Measurements from ENCODE around the gene PPP2R5C.

PPP2R5C gene

DNA sequence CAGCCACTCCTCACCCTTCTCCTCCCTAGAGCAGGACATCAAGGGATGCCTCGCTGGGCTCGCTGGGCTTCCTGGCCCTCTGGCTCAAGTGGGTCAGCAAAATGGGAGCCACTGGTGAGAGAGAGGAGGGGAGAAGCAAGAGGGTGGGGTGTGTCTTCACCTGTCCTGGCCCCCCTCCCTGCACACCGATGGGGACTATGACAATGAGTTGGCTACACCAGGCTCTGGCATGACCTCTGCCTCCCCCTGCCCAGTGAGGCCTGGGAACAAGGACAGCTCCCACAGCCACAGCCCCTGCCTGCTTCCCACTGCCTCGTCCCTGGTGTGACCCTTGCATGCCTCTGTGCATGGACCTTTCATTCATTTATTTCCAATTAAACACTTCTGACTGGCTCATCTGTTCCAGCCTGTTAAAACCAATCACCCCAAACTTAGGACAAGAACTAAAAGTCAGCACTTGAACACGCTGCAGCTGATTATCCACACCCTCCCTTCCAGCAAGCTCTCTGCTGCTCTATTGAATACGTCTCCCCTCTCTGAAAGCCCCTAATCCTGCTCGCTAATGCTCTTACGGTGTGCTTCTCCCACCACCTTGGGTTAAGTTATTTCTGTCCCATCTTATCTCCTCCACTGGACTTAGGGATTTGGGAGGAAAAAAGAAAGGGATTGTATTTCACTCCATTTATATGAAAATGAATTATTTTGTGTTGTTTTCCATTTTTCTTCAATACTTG is 5.8 kb upstream of the PPP2R5C start:
- no peak for DNase-seq (ENCODE audit: low read depth)

DNA sequence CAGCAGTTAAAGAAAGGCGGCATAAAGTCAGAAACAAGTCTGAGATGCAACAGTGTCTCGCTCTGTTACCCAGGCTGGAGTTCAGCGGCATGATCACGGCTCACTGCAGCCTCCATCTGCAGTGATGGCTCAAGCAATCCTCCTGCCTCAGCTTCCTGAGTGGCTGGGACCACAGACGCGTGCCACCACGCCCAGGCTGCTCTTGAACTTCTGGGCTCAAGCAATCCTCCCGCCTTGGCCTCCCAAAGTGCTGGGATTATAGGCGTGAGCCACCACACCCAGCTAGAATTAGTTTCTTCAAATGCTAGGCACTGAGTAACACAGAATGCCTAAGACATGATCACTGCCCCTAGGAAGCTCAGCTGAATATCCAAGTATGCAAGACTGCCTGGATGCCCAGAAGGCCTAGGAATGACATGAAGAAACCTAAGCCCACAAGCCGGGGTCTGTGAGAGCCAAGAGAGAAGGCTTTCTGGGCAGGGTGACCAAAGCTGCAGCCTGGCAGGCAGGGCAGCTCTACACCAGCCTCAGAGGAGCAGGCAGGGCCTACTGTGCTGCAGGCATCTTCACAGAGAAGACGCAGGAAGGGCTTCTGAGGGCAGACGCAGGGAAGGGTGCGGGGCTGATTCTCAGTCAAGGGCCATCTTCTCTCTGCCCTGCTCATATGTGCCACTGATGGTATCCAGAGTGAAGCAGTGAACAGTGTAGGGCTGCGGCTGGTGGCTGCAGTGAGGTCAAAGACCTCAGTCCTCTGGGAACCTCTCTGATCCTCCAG is 4.3 kb upstream of the PPP2R5C start:
- no peak for DNase-seq (ENCODE audit: low read depth)

DNA sequence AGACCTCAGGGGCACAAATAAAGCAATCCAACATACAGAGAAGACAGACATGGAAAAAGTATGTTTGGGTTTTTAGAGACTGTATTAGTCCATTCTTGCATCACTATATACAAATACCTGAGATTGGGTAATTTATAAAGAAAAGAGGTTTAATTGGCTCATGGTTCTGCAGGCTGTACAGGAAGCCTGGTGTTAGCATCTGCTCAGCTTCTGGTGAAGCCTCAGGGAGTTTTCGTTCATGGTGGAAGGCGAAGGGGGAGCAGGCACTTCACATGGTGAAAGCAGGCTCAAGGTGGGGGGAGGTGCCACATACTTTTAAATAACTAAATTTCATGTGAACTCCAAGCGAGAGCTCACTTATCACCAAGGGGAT is 3.7 kb upstream of the PPP2R5C start:
- no peak for DNase-seq (ENCODE audit: low read depth)

DNA sequence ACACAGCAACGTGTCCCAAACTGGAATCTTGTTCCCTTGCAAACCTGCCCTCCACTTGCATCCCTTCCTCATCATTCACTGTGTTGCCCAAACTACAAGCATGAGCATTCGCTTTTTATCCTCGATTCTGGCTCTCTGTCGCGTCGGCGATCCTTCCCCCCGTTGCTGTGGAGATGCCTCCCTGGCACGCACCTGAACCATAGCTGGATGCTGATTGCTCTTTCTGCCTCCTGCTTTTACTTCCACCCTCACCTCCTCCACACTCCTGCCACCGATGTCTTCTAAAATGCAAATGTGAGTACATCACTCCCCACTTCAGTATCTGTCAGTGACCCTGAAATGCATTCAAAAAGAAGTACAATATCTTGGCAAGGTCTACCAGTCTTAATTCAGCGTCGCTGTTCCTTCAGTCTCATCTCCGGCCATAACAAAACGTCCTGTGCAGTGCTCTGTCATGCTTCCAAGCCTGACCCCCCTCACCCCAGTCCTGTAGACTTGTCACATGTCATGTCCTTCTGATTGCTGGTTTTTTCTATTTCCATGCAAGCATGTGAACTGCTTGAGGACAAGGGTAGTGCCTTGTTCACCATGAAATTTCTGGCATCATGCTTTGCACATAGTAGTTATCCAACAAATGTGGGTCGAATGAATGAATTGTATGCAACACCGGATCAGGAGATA is 2.5 kb upstream of the PPP2R5C start:
- DNase-seq (ENCODE audit: low read depth), result no peak

DNA sequence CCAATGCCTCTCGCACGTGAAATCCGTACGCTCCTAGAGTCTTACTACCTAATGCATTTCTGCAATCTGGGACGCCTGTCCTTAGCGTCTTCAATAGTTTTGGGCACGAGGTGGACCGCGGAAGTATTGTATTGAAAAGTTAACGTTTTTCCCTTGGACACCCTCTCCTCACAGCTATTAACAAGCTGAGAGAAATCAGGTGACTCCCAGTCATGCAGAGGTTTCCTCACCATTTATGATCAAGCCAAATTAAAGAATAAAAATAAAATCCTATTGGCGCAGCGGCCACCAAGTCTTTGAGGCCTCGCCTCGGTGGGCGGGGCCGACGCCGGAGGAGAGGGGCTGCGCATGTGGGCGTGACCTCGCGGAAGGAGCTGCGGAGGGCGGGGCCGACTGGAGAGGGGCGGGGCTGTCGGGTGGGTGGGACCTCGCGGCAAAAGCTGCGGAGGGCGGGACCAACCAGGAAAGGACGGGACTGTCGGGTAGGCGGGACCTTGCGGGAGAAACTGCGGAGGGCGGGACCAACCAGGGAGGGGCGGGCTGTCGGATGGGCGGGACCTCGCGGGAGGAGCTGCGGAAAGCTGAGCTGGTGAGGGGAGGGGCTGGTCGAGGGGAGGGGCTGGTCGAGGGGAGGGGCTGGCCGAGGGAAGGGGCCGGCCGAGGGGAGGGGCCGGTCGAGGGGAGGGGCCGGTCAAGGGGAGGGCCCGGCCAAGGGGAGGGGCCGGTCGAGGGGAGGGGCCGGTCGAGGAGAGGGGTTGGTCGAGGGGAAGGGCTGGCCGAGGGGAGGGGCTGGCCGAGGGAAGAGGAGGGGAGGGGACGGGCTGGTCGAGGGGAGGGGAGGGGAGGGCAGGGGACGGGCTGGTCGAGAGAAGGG is 1.1 kb upstream of the PPP2R5C start:
- peak; percentile 79 for DNase-seq (ENCODE audit: low read depth)

DNA sequence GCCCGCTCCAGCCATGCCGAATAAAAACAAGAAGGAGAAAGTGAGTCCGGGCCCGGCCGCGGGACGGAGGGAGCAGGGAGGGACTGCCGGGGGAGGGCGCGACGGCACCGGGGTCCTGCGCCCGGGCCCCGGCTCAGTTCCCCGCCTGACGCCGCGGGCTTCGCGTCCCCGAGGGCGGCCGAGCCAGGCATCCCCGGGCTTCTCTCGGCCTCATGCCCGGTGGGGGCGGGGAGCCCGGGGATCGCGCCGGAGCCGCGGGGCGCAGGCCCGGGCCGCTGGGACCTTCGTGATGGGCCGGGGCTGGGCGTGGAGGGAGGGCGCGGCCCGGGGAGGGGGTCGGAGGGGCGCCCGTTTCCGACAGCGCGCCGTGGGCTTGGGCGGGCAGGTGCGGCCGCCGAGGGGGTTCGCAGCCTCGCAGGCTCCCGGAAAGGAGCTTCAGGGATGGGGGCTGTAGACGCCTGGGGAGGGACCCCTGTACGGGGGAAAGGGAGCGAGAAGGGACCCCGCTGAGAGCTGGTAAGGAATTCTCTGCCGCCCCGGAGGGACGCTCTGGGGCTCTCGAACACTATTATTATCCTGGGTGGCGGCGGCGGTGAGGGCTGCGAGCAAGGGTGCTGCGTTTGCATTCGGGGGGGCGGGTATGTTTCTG is 496 bp downstream of the PPP2R5C start:
- no peak for DNase-seq (ENCODE audit: low read depth)

DNA sequence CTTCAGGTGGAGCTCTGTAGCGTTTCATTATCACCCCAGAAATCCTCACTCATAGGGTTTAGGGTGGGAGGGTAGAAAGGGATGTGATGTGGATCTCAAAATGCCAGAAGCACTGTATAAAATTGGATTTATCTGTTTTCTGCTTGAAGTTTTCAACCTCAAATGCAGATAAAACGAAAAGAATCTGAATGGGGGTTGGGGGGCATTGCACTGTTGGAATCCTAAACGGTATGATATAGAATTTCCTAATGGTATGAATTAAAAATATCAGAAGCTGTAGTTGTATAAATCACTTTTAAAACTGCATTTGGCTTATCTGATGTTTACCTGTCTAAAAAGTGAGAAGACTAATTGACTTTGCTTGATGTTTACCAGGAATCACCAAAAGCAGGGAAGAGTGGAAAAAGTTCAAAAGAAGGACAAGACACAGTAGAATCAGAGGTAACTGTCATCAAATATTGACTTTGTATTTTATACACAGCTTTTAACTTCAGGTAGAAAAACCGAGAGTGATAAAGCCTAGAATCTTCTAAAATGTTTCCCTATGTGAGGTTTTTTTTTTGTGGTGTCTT is 1.1 kb downstream of the PPP2R5C start:
- DNase-seq (ENCODE audit: low read depth), result no peak

DNA sequence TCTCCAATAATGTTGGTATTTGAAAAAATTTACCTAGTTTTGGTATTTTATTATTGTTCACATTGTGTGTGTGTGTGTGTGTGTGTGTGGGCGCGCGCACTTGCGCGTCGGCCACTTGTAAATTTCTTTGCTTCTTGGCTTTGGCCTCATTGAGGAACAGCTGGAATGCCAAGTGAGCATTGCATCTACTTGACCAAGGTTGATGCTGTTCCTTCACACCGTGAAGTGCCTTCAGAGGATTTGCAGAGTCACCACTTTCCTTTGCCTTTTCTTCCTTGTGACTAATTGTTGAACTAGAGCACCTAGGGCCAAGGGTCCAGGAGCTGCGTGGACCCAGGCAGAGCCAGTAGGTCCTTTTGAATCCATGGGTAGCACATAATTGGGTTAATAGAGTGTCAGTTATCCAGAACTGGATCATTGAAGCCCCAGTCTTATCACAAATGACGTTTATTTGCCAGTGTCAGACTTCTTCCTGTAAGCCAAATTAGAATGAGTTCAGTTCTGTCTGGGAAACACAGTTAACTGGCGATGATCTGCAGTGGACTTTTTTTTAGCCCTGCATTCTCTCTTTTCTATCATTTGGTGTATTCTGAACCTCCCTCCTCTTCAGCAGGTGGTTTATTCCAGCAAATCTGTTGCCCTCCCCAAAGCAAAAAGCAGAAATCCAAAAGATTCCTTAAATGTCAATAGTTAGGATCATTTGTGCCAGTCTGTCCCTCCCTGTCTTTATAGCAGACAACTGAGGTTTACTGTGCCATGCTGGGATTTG is 2.6 kb downstream of the PPP2R5C start:
- no peak for DNase-seq (ENCODE audit: low read depth)

DNA sequence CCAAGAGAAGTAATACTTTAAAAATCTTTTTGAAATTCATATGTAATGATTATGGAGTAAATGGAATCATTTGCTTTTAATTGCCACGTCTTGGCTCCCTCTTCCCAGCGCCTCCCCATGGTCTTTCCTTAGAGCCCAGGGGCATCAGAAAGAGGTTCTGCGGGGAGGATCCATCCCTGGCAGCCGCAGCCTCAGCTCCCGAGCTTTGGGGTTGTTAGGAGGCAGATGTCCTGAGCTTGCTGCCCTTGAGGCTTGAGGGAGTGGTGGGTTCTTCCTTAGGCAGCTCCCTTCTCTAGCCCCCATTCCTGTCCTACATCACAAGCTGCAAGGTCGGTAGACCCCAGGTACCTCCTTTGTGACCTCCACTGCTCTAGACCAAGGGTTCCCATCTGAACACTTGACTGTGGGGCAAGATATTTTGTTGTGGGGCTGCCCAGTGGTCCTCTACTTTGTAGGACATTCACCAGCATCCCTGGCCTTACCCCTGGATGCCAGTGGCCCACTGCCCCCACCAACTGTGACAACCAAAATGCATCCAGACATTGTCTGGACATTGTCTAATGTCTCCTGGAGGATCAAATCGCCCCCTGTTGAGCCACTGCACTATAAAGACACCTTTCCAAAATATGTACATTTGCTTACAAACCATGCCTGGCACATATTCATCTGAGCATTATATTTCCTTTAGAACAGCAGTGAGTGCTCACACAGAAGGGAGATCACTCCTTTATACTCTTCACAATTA is 6.3 kb downstream of the PPP2R5C start:
- DNase-seq (ENCODE audit: low read depth), result no peak

DNA sequence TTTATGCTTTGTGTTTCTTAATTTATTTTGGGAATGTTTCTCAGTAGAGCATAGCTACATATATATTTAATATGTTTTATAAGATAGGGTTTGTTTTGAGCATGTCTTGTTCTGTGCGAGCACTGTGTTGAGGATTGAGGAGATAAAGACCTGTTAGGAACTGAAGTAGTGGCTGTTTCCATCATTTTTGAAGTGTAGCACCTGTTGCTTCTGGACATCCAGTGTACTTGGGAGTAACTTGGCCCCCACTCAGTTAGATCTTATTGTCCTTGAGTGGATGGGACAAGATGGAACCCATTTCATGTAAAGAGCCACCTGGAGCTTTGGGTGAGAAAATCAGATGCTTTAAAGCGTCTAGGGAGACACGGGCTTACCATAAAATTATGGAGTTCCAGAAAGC is 8.7 kb downstream of the PPP2R5C start:
- DNase-seq (ENCODE audit: low read depth), result no peak

DNA sequence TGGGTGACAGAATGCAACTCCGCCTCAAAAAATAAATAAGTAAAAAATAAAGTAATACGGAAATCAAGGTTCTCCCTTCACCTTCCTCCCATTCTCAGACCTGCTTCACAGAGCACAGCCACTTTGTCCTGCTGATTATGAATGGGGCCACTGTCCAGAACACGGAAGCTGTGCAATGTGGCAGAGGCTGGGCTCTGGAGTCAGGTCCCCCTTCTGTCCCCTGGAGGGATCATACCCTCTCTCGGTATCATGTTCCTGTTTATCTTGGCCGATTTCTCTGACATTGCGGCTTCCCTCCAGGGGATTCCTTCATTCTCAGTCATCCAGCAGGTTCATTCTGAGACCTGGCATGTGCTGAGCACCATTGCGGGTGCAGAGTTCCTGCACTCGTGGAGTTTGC is 11.3 kb downstream of the PPP2R5C start:
- no peak for DNase-seq (ENCODE audit: low read depth)

DNA sequence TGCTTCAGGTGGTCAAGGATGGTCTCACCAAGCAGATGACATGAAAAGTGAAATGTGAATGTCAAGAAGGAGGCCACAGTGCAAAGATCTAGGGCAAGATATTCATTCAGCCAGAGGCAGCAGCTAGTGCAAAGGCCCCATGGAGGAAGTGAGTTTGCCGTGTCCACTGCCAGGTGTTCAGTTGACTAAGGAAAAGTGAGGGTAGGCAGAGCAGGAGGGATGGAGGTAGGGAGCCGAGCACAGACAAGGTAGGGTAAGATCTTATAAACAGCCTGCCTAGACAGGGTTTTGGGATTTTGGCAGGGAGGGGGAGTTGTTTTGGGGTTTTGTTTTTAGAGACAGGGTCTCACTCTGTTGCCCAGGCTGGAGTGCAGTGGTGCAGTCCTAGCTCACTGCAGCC is 11.9 kb downstream of the PPP2R5C start:
- DNase-seq (ENCODE audit: low read depth), result no peak

DNA sequence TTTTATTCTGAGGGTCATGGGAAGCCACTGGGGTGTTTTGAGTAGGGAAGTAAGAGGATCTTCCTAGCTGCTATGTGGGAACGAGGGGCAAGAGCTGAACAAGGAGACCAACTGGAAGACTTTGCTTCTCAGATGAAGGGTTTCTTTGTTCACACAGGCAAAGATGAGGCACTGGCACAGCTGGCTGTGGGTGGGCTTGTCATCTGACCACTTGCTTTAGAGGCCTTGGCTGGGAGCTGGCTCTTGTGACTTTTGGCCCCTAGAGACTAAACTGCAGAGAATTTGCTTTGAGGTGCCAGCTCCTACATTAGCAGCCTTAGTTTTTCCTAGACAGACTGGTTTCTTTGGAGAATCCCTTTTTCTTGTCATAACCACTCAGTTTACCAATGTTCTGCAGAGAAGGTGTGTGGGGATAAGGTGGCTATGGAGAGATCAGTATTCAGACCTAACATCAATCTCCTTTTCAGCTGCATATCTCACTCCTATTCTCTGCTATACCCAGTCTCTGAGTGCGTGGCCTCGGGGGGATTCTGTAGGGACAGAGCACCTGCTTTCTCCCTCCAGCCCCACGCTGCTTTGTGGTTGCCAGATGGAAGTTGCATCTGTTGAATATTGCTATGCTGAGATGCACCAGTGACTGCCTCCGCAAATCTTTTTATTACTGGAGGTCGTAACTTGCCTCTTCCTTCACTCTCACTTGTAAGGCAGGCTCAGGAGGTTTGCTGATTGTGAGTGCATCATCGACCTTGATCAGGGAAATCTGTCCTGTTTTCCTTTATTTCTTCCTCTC is 12.7 kb downstream of the PPP2R5C start:
- no peak for DNase-seq (ENCODE audit: low read depth)

DNA sequence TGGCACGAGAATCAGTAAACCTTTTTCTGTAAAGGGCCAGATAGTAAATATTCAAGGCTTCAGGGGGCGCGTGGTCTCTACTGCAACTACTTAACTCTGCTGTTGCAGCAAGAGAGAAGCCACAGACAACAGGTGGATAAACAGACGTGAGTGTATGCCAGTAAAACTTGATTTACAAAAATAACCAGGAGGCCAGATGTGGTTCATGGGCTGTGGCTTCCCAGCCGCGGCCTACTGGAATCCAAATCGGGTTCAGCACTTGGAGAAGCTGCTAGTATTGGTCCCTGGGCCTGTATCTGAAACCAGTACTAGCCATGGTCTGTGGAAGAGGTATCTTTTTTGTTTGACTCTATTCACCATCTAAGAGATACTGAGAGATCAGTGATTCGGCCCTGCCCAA is 13.3 kb downstream of the PPP2R5C start:
- no peak for DNase-seq (ENCODE audit: low read depth)

DNA sequence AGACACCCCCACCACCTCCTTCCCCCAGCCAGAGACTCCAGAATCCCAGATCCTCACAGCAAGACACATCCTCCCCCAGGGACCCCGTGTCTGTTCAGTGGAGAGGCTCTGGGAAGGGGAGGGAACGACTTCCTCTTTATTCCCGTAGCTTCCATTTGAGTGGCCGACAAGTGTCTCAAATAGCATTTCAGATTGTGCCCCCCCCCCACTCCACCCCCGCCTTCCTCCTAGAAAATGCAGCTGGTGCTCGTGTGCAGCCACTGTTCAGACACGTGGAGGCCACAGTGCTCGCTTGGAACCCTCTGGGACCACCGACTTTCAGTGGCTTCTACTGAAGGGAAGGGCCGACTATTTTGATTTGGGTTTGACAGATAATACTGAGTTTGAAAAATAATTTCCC is 14.3 kb downstream of the PPP2R5C start:
- DNase-seq (ENCODE audit: low read depth), result no peak

DNA sequence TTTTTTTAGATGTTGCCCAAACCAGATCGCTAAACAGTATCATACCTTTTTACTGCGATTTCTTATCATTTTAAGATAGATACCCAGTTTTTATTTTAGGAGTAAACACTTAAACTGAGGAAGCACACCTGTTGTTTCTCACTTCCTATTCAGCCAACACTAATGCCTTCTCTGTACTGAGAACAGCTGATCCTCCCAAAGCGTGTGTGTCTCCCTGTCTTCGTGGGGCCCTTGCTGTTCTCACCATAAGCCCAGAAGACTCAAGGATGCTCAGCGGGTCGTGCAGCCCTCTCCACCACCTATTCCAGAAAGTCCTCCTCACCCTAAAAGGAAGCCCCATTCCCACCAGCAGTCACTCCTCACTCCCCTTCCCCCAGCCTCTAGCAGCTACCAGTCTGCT is 14.8 kb downstream of the PPP2R5C start:
- DNase-seq (ENCODE audit: low read depth), result no peak

DNA sequence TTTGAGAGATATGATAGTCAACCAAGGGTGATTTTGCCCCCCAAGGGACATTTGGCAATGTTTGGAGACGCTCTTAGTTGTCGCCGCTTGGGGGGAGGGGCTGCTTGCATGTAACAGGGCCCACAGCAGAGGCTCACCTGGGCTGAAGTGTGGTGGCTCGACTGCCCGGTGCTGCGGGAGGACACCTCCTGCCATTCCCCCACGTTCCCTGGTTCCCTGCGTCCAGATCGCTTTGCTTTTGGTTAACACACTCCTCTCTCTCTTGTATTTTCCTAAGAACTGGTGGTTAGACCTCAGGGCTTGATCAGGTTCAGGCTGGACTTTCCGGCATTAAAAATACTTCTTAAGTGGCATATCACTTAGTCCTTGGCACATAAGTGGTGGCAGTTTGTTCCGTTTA is 18.9 kb downstream of the PPP2R5C start:
- no peak for DNase-seq (ENCODE audit: low read depth)

DNA sequence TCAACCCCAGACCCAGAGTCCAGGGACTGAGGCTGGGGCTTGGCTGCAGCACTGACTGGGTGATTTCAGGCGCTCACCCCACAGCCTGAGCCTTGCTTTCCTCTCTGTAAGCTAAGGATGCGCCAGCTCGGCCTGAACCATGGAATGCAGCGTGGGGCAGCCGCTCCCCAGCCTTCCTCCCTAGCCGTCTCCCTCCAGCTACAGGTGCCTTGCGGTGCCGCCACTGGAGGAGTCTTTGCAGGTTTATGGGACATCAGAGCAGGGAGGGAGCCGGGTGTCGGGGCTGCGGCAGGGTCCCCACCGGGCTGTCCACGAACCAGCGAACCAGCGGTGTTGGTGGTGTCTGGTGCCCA is 19.4 kb downstream of the PPP2R5C start:
- DNase-seq (ENCODE audit: low read depth), result no peak

Measured in HS-5 (cell line).